Testis (tissue), 3 donors: ENCODE results near the gene MAPRE3. TPM values are rescaled to one million over a fixed set of nuclear protein-coding genes. Genes with fewer than 3 reads are reported as not detected.

ENCODE experiments used
- DNase-seq: peaks from one replicate; pipeline ENCODE4 v3.0.0-alpha.2; 2019
- H3K27ac ChIP-seq, 2 donors: fragments of 200-600 bp; sonication (generic); one replicate each; pipeline ENCODE4 v1.5.1; 2019
- H3K27me3 ChIP-seq: fragments of 200-600 bp; sonication (generic); one replicate; pipeline ENCODE4 v1.5.1; 2019
- H3K36me3 ChIP-seq: fragments of 200-600 bp; sonication (generic); one replicate; pipeline ENCODE4 v1.5.1; 2017; ENCODE audit warnings: low read depth; ENCODE audit errors: missing control alignments
- H3K4me1 ChIP-seq: fragments of 200-600 bp; sonication (generic); one replicate; pipeline ENCODE4 v1.5.1; 2019
- H3K4me3 ChIP-seq, 2 donors: fragments of 200-600 bp; sonication (generic); one replicate each; pipeline ENCODE4 v1.5.1; 2017 to 2019
- H3K9me3 ChIP-seq: fragments of 200-600 bp; sonication (generic); one replicate; pipeline ENCODE4 v1.5.1; 2017
- CTCF ChIP-seq, 3 experiments: fragments of 450-650 bp in 2 of 3; fragments of 200-600 bp in 1 of 3; sonication (generic) in 1 of 3; IDR thresholded peaks; one replicate each; pipeline ENCODE4 v1.5.1; 2016 to 2019; ENCODE audit warnings: antibody characterized with exemption in 3 of 3, mild to moderate bottlenecking in 2 of 3, moderate library complexity in 1 of 3
- POLR2A ChIP-seq: fragments of 450-650 bp; IDR thresholded peaks from one replicate; pipeline ENCODE4 v1.6.1; 2017; ENCODE audit warnings: antibody characterized with exemption, mild to moderate bottlenecking, moderate library complexity
- WGBS, 2 donors: methylation state at CpG; one replicate each; pipeline ENCODE4 v1.1.5; 2018; 5-methylcytosine and 5-hydroxymethylcytosine counted together
- intact Hi-C: fragments of 100-400 bp; cut with DNase I; formaldehyde crosslinking; loops from one replicate; pipeline ENCODE4 v1.15.1; 2023; ENCODE audit warnings: low total_unique reads
- polyA plus RNA-seq: library from polyadenylated mRNA; stranded (reverse); fragments of 350-450 nt; fragmentation: Illumina TruSeq; extraction: RNeasy Lipid Tissue Mini Kit (QIAGEN cat#74804); gene quantifications from one replicate; pipeline ENCODE4 v1.2.3, GENCODE V29; 2014; ENCODE audit warnings: low read depth, low replicate concordance; ENCODE audit not compliant: insufficient read depth
- total RNA-seq, 2 donors: library from RNA; depleted of rRNA; stranded (reverse); fragments of >200 nt; gene quantifications; one replicate each; pipeline ENCODE4 v1.2.3, GENCODE V29; 2016

The MAPRE3 gene
- total and polyA plus RNA-seq, 3 donors from 2014 or later = 31.4 to 112 (median 49.8) TPM

DNA sequence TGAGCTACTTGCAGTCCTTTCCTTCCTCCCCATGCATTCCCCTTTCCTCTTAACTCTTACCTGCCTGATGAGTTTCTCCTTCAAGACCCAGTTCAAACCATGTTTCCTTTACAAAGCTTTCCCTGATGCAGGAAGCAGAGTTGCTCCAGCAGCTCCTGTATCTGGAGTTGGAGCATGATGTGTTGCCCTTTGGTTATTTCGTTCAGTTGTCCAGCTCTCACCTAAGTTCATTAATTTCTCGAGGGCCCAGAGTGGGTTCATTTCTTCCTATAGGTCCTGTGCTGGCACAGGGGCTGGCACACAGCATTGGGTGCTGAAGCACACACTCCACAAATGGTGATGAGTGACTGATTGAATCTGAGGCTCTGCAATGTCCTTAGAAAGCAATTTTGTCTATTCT, 39.3 kb downstream of the MAPRE3 start:
- Histone ChIP-seq H3K4me3 (no peak overlapping the region), H3K4me1 (no peaks in the 10 kb centered on the region), H3K27ac (no peak overlapping the region), H3K9me3 (no peaks in the 10 kb centered on the region), H3K36me3 (no peaks in the 10 kb centered on the region), H3K27me3 (no peaks in the 10 kb centered on the region)
- TF ChIP-seq POLR2A = no peak
- no peak for TF ChIP-seq CTCF (IDR thresholded peaks at IDR 0.05)
- WGBS, 2 donors = 74 to 75% methylated on average over 2 of the region's 2 CpGs
- DNase-seq = no peak
- intact Hi-C loops = loop anchor here (5.0 kb wide), 1 partner anchor 47 kb away; no protein-coding TSS in a partner anchor

DNA sequence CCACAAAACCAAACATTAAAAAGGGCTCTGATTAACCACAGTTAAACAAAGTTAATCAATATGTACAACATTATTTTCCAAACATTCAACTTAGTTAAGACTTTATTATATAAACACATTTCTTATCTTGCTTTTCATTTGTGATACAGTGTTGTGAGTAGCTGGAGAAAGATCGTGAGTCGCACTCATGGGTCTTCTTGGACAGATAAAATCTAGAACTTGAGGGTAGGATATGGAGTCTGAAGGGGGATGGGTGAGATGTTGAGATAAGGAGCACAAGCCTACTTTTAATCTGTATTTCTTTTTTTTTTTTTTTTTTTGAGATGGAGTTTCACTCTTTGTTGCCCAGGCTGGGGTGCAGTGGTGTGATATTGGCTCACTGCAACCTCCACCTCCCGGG, 39.7 kb downstream of the MAPRE3 start:
- no peak for DNase-seq
- Histone ChIP-seq H3K4me3 (no peak overlapping the region), H3K9me3 (no peaks in the 10 kb centered on the region), H3K36me3 (no peaks in the 10 kb centered on the region), H3K27ac (no peak overlapping the region), H3K4me1 (no peaks in the 10 kb centered on the region), H3K27me3 (no peaks in the 10 kb centered on the region)
- 82 to 94% methylated on average over 3 of the region's 3 CpGs for WGBS, 2 donors
- intact Hi-C loops = loop anchor here (5.0 kb wide), 1 partner anchor 48 kb away; no protein-coding TSS in a partner anchor
- TF ChIP-seq POLR2A (no peak), CTCF (IDR thresholded peaks at IDR 0.05) (no peak)

DNA sequence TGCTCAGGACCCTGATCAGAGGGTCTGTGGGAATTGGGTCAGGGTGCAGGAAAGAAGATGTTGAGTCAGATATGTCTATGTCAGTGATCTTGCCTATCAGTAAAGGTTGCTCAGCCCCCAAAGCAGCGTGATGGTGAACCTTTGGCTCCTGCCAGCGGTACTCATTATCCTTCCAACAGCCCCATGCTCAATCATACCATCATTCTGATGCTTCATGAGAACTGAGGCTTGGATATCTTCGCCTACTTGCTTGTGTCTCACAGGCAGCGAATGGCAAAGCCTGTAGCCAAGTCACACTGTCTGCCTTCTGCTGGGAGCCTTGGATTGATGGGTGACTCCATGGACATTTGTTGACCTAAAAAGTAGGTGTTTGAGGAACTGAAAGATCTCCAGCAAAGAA, 43.3 kb downstream of the MAPRE3 start:
- Histone ChIP-seq H3K27ac (no peak overlapping the region), H3K9me3 (no peaks in the 10 kb centered on the region), H3K4me3 (no peak overlapping the region), H3K36me3 (no peaks in the 10 kb centered on the region), H3K4me1 (no peaks in the 10 kb centered on the region), H3K27me3 (no peaks in the 10 kb centered on the region)
- 81 to 99% methylated on average over 4 of the region's 4 CpGs for WGBS, 2 donors
- DNase-seq = no peak
- intact Hi-C loops = loop anchor here (5.0 kb wide), 1 partner anchor 51 kb away; no protein-coding TSS in a partner anchor
- no peak for TF ChIP-seq POLR2A
- no peak for TF ChIP-seq CTCF (IDR thresholded peaks at IDR 0.05)

DNA sequence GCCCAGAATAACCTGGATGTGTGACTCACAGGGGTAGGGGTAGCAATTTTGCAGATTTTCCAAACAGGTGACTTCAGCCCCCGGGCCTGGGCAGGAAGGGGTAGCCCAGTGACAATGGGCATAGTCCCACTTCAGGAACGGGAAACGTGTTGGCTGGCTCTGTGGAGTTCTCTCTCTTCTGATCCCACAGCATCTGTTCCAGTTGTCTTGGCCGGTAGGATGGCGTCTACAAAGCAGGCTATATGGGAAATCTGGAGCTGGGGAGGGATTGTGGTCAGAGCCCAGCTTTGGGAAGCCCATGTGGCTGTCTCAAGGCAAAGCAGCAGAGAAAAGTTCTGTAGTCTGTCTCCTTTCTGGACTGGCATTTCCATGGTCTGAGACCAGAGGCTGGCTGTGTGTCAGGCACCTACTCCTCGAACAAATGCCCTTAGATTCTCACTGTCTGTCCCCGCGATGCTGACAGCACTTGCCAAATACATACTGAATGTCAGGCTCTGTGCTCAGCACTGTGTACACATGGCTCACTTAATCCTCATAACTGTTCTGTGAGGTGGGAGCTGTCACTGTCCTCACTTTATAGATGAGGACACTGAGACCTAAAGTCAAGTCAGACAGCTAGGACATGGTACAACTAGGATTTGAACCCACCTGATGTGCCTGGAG, 44.5 kb downstream of the MAPRE3 start:
- intact Hi-C loops = loop anchor here (5.0 kb wide), 1 partner anchor 53 kb away; no protein-coding TSS in a partner anchor
- no peak for DNase-seq
- Histone ChIP-seq H3K36me3 (no peaks in the 10 kb centered on the region), H3K4me3 (no peak overlapping the region), H3K9me3 (no peaks in the 10 kb centered on the region), H3K27me3 (no peaks in the 10 kb centered on the region), H3K4me1 (peaks cover 3% of the 10 kb centered on the region), H3K27ac (no peak overlapping the region)
- TF ChIP-seq CTCF (IDR thresholded peaks at IDR 0.05) = no peak
- no peak for TF ChIP-seq POLR2A
- WGBS, 2 donors = 89% methylated on average over 8 of the region's 8 CpGs
